ENCODE data around the gene SYP.

Gene SYP

DNA sequence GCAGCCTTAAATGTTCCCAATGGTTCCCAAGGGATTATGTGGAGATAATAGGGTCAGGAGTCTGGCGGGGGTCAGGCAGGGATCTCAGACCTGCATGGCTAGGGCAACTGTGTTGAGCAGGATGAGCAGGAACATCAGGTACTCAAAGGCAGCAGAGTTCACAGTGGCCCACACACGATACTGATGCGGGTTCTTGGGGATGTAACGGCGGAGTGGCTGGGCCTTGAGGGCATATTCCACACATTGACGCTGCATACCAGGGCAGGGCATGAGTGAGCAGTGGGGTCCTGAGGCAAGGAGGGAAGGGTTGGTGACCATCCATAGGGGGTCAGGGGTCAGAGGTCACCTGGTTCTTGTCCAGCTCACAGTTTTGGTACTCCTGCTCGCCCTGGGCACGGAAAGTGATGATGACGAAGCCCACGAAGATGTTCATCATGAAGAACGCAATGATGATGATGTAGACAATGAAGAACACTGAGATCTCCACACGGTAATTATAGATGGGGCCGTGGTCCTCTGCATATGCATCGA lies 15.1 kb upstream of the SYP start:
- Histone ChIP-seq H3K4me3 (ENCODE audit: low read depth, low read length) (no peak overlapping the region), H3K27ac (no peak overlapping the region), H3K27me3 (replicated peaks) (no peaks in the 10 kb centered on the region), H3K36me3 (replicated peaks) (no peaks in the 10 kb centered on the region)
- TF ChIP-seq, protein P1, sequence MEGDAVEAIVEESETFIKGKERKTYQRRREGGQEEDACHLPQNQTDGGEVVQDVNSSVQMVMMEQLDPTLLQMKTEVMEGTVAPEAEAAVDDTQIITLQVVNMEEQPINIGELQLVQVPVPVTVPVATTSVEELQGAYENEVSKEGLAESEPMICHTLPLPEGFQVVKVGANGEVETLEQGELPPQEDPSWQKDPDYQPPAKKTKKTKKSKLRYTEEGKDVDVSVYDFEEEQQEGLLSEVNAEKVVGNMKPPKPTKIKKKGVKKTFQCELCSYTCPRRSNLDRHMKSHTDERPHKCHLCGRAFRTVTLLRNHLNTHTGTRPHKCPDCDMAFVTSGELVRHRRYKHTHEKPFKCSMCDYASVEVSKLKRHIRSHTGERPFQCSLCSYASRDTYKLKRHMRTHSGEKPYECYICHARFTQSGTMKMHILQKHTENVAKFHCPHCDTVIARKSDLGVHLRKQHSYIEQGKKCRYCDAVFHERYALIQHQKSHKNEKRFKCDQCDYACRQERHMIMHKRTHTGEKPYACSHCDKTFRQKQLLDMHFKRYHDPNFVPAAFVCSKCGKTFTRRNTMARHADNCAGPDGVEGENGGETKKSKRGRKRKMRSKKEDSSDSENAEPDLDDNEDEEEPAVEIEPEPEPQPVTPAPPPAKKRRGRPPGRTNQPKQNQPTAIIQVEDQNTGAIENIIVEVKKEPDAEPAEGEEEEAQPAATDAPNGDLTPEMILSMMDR (IDR thresholded peaks at IDR 0.05; ENCODE audit: low read depth, low read length, missing control alignments) = no peak
- no peak for DNase-seq
- in situ Hi-C loops (cut with HindIII; ENCODE audit: low pct_ligation_motif_present, low sequenced_read_pairs) = no loop called here

DNA sequence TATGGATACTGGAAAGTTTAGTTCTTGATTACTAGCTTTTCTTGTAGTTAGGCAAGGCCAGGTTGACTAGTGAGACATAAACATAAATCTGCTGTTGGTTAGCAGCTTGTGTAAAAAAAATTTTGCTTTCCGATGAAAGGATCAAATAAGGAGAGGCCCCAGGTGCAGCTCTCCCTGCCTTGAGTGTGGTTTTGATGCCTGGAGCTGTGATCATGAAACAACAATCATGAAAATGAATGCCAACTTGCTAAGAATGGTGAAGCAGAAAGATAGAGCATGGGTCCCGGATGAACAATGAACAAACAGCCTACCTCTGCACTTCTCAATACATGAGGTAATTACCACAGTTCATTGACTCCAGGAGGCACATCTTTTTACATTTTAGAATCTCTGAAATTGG lies 14.4 kb upstream of the SYP start:
- no peak overlapping the region for H3K4me3 ChIP-seq (ENCODE audit: low read depth, low read length)
- H3K36me3 ChIP-seq (replicated peaks) = no peaks in the 10 kb centered on the region
- TF ChIP-seq, protein P1 (IDR thresholded peaks at IDR 0.05; ENCODE audit: low read depth, low read length, missing control alignments) = no peak
- no peaks in the 10 kb centered on the region for H3K27me3 ChIP-seq (replicated peaks)
- no peak overlapping the region for H3K27ac ChIP-seq
- in situ Hi-C loops (cut with HindIII; ENCODE audit: low pct_ligation_motif_present, low sequenced_read_pairs) = no loop called here
- DNase-seq = no peak

DNA sequence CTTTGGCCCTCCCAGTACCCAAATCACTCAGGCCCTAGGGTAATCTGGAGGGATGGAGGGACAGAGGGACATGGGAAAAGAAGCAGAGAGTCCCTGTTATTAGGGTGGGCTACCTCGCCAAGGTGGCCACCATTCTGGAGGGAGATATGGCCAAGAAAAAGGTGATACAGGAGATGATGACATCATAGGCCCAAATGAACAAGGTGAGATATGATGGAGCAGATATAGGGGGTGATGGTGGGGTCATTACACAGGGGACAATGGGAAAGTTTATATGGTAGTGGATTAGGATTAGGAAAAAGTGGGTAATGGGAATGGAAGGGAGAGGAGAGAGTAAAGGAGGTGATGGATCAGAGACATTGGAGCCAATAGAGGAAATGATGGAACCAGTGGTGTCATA lies 12.9 kb upstream of the SYP start:
- no peaks in the 10 kb centered on the region for H3K36me3 ChIP-seq (replicated peaks)
- in situ Hi-C loops (cut with HindIII; ENCODE audit: low pct_ligation_motif_present, low sequenced_read_pairs) = no loop called here

DNA sequence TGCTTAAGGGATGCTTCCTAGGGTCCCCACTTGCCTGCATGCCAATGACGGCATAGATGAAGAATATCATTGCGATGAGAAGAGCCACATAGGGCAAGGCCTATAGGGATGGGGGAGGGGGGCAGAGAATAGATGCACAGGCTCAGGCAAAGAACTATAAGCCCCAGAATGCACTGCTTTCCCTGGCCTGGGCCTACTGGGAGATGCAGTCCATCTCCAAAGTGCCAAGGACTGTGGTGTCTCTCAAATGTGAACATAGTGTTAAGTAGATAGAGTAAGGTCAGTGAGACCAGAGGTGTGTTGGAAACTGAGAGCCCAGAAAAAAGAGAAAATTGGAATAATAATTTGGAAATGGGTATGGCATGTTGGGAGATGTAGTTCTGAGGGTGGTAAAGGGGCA lies 12.2 kb upstream of the SYP start:
- DNase-seq = no peak
- TF ChIP-seq, protein P1 (IDR thresholded peaks at IDR 0.05; ENCODE audit: low read depth, low read length, missing control alignments) = no peak
- no peaks in the 10 kb centered on the region for H3K27me3 ChIP-seq (replicated peaks)
- H3K27ac ChIP-seq = no peak overlapping the region
- in situ Hi-C loops (cut with HindIII; ENCODE audit: low pct_ligation_motif_present, low sequenced_read_pairs) = no loop called here
- no peaks in the 10 kb centered on the region for H3K36me3 ChIP-seq (replicated peaks)
- no peak overlapping the region for H3K4me3 ChIP-seq (ENCODE audit: low read depth, low read length)

More for the DNA sequence above, 12.9 kb upstream of the SYP start:
- TF ChIP-seq, protein P1 (IDR thresholded peaks at IDR 0.05; ENCODE audit: low read depth, low read length, missing control alignments) = no peak
- H3K4me3 ChIP-seq (ENCODE audit: low read depth, low read length) = no peak overlapping the region
- H3K27ac ChIP-seq = no peak overlapping the region
- no peak for DNase-seq
- H3K27me3 ChIP-seq (replicated peaks) = no peaks in the 10 kb centered on the region

DNA sequence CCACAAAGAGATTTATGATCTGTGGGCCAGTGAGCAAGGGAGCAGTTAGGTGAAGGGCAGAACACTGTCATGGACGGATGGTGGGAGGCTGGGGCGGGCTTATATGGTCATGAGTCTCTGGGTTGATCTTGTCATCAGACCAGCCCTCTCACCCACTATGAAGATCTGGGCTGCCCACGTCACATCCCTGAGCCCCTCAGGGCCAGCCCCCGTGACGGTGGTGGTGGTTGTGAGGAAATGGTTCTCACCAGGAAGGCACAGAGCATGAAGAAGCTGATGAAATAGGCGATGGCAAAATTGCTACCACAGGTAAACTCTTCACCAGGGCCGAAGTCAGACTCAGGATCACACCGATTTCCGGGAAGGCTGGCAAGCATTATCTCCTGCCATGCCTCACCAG lies 11.1 kb upstream of the SYP start:
- TF ChIP-seq, protein P1 (IDR thresholded peaks at IDR 0.05; ENCODE audit: low read depth, low read length, missing control alignments) = no peak
- H3K27ac ChIP-seq = no peak overlapping the region
- in situ Hi-C loops (cut with HindIII; ENCODE audit: low pct_ligation_motif_present, low sequenced_read_pairs) = no loop called here
- H3K4me3 ChIP-seq (ENCODE audit: low read depth, low read length) = no peak overlapping the region
- no peak for DNase-seq
- no peaks in the 10 kb centered on the region for H3K36me3 ChIP-seq (replicated peaks)
- H3K27me3 ChIP-seq (replicated peaks) = no peaks in the 10 kb centered on the region

DNA sequence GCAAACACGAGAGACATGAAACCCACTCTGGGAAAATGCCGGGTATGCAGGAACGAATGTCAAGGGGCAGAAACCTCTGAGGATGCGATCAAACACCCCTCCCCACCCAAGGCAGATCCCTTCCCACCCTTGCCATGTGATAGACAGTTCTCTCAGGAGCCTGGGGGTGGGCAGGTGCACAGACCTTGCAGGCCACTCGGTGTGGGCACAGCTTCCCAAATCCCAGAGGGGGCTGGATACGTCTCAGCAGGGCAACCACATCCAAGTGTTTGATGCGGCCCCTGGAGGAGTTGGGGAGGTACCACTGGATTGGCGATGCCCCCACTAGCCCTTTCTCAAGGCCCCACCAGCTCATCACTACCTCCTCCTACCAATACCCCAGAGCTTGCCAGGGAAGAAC lies 10.4 kb upstream of the SYP start:
- no peak overlapping the region for H3K4me3 ChIP-seq (ENCODE audit: low read depth, low read length)
- DNase-seq = no peak
- no peaks in the 10 kb centered on the region for H3K27me3 ChIP-seq (replicated peaks)
- TF ChIP-seq, protein P1 (IDR thresholded peaks at IDR 0.05; ENCODE audit: low read depth, low read length, missing control alignments) = no peak
- no peak overlapping the region for H3K27ac ChIP-seq
- in situ Hi-C loops (cut with HindIII; ENCODE audit: low pct_ligation_motif_present, low sequenced_read_pairs) = no loop called here
- no peaks in the 10 kb centered on the region for H3K36me3 ChIP-seq (replicated peaks)

Data from brain microvascular endothelial cell (primary cell).